IPS-18c (cell line): ENCODE measurements around the gene KRT33A.

Experiments
- H3K4me3 ChIP-seq: 2 replicates; pipeline ENCODE4 v1.7.0; 2013; ENCODE audit warnings: low read depth, mild to moderate bottlenecking, low read length, moderate library complexity; ENCODE audit not compliant: insufficient read depth
- H3K9me3 ChIP-seq: one replicate; pipeline ENCODE4 v1.6.1; 2013; ENCODE audit warnings: mild to moderate bottlenecking, low read length, moderate library complexity; ENCODE audit not compliant: control insufficient read depth, insufficient read depth

Gene KRT33A

GRCh38 chr17:41322094-41322902 lies 28.3 kb downstream of the KRT33A start:
- Histone ChIP-seq H3K4me3 (no peak overlapping the region), H3K9me3 (no peaks in the 10 kb centered on the region)

- peaks cover 2% of the 10 kb centered on the region for H3K9me3 ChIP-seq
- no peak overlapping the region for H3K4me3 ChIP-seq
These were observed 32.4 kb downstream of the KRT33A start for GRCh38 chr17:41318231-41318630.

- Histone ChIP-seq H3K9me3 (peaks cover 2% of the 10 kb centered on the region), H3K4me3 (no peak overlapping the region)
These were observed 34.7 kb downstream of the KRT33A start for GRCh38 chr17:41315814-41316445.

GRCh38 chr17:41315204-41315794 lies 35.3 kb downstream of the KRT33A start, which contains the start of gene KRTAP17-1:
Gene KRTAP17-1, minus strand, starts transcription at chr17:41315710. Its CDS starts 60 bp downstream, at chr17:41315650.
- Histone ChIP-seq H3K4me3 (no peak within 1 kb of the TSS), H3K9me3 (peaks cover 2% of the 10 kb centered on the region)

- H3K4me3 ChIP-seq, result no peak overlapping the region
- H3K9me3 ChIP-seq, result peaks cover 2% of the 10 kb centered on the region
These were observed 39.5 kb downstream of the KRT33A start for GRCh38 chr17:41311111-41311510.

- H3K9me3 ChIP-seq, result no peaks in the 10 kb centered on the region
These were observed 41.7 kb downstream of the KRT33A start, which contains the start of gene KRTAP16-1 for GRCh38 chr17:41308918-41309359. Gene KRTAP16-1, minus strand, starts transcription at chr17:41309309. Its CDS starts 56 bp downstream, at chr17:41309253.

GRCh38 chr17:41308251-41308917 lies 42.2 kb downstream of the KRT33A start:
- H3K9me3 ChIP-seq, result no peaks in the 10 kb centered on the region
- no peak overlapping the region for H3K4me3 ChIP-seq

More at GRCh38 chr17:41308918-41309359, 41.7 kb downstream of the KRT33A start, which contains the start of gene KRTAP16-1:
- H3K4me3 ChIP-seq, result no peak within 1 kb of the TSS

GRCh38 chr17:41307647-41308046 lies 43.0 kb downstream of the KRT33A start:
- Histone ChIP-seq H3K9me3 (no peaks in the 10 kb centered on the region), H3K4me3 (no peak overlapping the region)

GRCh38 chr17:41304091-41304490 lies 46.5 kb downstream of the KRT33A start:
- Histone ChIP-seq H3K9me3 (no peaks in the 10 kb centered on the region), H3K4me3 (no peak overlapping the region)

GRCh38 chr17:41302981-41303380 lies 47.6 kb downstream of the KRT33A start:
- no peaks in the 10 kb centered on the region for H3K9me3 ChIP-seq
- no peak overlapping the region for H3K4me3 ChIP-seq

GRCh38 chr17:41301916-41302901 lies 48.4 kb downstream of the KRT33A start, which contains the start of gene KRTAP29-1:
Gene KRTAP29-1, minus strand, starts transcription at chr17:41302851. Its CDS starts 0 bp downstream, at chr17:41302851.
- H3K9me3 ChIP-seq, result no peaks in the 10 kb centered on the region
- no peak within 1 kb of the TSS for H3K4me3 ChIP-seq

GRCh38 chr17:41301204-41301790 lies 49.3 kb downstream of the KRT33A start:
- no peak overlapping the region for H3K4me3 ChIP-seq
- no peaks in the 10 kb centered on the region for H3K9me3 ChIP-seq

- no peak overlapping the region for H3K4me3 ChIP-seq
- no peaks in the 10 kb centered on the region for H3K9me3 ChIP-seq
These were observed 52.0 kb downstream of the KRT33A start for GRCh38 chr17:41298458-41299135.

- H3K4me3 ChIP-seq, result no peak overlapping the region
- no peaks in the 10 kb centered on the region for H3K9me3 ChIP-seq
These were observed 53.8 kb downstream of the KRT33A start for GRCh38 chr17:41296846-41297245.
